ENCODE data around the gene ZNF774. TPM values are rescaled to one million over a fixed set of nuclear protein-coding genes. Genes with fewer than 3 reads are reported as not detected.

The ZNF774 gene
- total and polyA plus RNA-seq, 10 of the 15 experiments (the other 5 are each of a cell fraction or from before 2014, with no cell fraction given): 0.35 to 2.5 (median 1.7) TPM

DNA sequence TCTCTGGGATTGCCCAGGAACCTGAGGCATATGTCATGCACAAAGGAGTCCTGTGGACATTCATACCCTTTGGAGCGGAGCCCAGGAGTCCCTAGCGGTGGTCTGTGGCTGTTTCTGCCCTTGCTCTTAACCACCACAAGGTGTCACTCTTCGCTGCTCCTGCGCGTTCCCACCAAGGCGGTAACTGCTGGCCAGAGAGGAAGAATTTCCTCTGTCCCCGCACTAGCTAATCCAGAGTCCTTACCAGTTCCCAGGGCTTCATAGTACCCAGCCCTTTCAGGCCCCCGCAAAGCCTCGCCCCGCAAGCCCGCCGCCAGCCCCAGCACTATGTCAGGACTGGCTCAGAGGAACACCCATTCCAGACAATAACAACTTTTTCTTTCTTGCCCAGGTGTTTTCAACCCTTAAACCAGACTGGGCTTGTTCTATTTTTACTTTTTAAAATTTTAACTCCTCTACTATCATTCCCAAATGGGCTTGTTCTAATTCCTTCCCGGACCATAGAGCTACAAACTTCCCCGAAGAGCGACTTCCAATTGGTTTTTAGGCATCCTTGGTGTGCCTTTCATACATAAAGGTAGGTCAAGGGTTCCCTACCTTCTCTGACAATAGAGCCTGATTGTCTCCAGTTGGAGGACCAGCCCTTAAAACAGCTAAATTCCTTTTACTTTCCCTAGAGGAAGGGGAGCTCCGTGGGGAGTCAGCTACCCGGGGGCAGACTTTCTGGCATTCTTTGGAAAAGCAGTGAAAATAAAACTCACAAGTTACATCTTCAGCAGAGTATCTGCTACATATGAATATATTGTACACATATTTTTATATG, 31.8 kb upstream of the ZNF774 start:
- ChIA-PET POLR2A (interaction anchor here (0.5 to 1.1 kb wide), 2 partner anchors 8 to 275 kb away, joined by 4 read pairs; no protein-coding TSS in a partner anchor), CTCF (interaction anchor here (0.6 to 7.7 kb wide), 87 partner anchors 9 to 953 kb away, joined by 3 to 142 read pairs (median 5); partner anchors contain the start of genes BLM, HDDC3, TTLL13 and UNC45A), SMC1A (ENCODE audit: uncharacterized antibody, unreplicated experiment) (interaction anchor here (0.6 to 8.4 kb wide), 50 partner anchors 10 to 614 kb away, joined by 3 to 107 read pairs (median 4); partner anchors contain the start of genes CIB1, GDPGP1, HDDC3 and UNC45A), RAD21 (ENCODE audit: unreplicated experiment) (interaction anchor here (0.6 to 4.3 kb wide), 43 partner anchors 9 to 615 kb away, joined by 3 to 59 read pairs (median 4); partner anchors contain the start of genes IQGAP1, MAN2A2 and UNC45A)
- Histone ChIP-seq H3K4me1 (ENCODE audit: control insufficient read depth, insufficient read depth, low read length) (no peaks in the 10 kb centered on the region), H3K27me3 (replicated peaks in 1 of 2; ENCODE audit: control insufficient read depth in 2 of 2, insufficient read depth in 2 of 2, low read length in 1 of 2) (no peaks in the 10 kb centered on the region), H4K20me1 (ENCODE audit: control insufficient read depth, insufficient read depth) (no peaks in the 10 kb centered on the region), H2AFZ (ENCODE audit: control insufficient read depth, low read depth, low read length) (peak overlapping the region; percentile 82), H3K36me3 (ENCODE audit: control insufficient read depth in 2 of 2, insufficient read depth in 2 of 2, low read length in 1 of 2) (no peaks in the 10 kb centered on the region), H3K4me2 (ENCODE audit: control insufficient read depth, insufficient read depth) (peak overlapping the region; percentile 52), H3K9me3 (replicated peaks; ENCODE audit: control insufficient read depth, insufficient read depth, low read length) (no peaks in the 10 kb centered on the region), H3K79me2 (ENCODE audit: control insufficient read depth, insufficient read depth, low read length) (no peaks in the 10 kb centered on the region), H3K9ac (ENCODE audit: control insufficient read depth, insufficient read depth, low read length) (peak overlapping the region; percentile 32), H3K4me3 (no peak overlapping the region), H3K27ac (ENCODE audit: control insufficient read depth, insufficient read depth) (no peak overlapping the region)
- DNase-seq (ENCODE audit: low read depth, low spot score) (peak; percentile 45), FAIRE-seq (peak; percentile 85), ATAC-seq (peak; percentile 100)
- 18% methylated on average over 17 of the region's 17 CpGs for WGBS (ENCODE audit: insufficient coverage, insufficient replicate concordance, low lambda C conversion rate, missing lambda C conversion rate)
- in situ Hi-C loops (cut with MboI): loop anchor here (5.0 kb wide), 1 partner anchor 567 kb away; no protein-coding TSS in a partner anchor
- BruUV-seq (replicated peaks): no TSS peak
- intact Hi-C loops (cut with micrococcal nuclease; ENCODE audit: unreplicated experiment): loop anchor here (1.0 to 10.0 kb wide), 6 partner anchors 102 to 612 kb away; partner anchors contain the start of gene HDDC3
- TF ChIP-seq SMARCA5 (IDR thresholded peaks at IDR 0.05): peak; percentile 62; the same call in 1 of the 2 replicates
- 0 out of 2 replicates have a peak, but pooled peaks have one; percentile 35 for TF ChIP-seq RFX5 (IDR thresholded peaks at IDR 0.05; ENCODE audit: low read depth, low read length)
- TF ChIP-seq NFYA (IDR thresholded peaks at IDR 0.05; ENCODE audit: borderline replicate concordance, low read depth, low read length): no peak
- peak; percentile 93 for TF ChIP-seq RAD21 (IDR thresholded peaks at IDR 0.05; ENCODE audit: insufficient read depth, low read depth, low read length)
- TF ChIP-seq EED (IDR thresholded peaks at IDR 0.05; ENCODE audit: low read depth): peak; percentile 62; the same call in 1 of the 2 replicates
- TF ChIP-seq, protein P1, sequence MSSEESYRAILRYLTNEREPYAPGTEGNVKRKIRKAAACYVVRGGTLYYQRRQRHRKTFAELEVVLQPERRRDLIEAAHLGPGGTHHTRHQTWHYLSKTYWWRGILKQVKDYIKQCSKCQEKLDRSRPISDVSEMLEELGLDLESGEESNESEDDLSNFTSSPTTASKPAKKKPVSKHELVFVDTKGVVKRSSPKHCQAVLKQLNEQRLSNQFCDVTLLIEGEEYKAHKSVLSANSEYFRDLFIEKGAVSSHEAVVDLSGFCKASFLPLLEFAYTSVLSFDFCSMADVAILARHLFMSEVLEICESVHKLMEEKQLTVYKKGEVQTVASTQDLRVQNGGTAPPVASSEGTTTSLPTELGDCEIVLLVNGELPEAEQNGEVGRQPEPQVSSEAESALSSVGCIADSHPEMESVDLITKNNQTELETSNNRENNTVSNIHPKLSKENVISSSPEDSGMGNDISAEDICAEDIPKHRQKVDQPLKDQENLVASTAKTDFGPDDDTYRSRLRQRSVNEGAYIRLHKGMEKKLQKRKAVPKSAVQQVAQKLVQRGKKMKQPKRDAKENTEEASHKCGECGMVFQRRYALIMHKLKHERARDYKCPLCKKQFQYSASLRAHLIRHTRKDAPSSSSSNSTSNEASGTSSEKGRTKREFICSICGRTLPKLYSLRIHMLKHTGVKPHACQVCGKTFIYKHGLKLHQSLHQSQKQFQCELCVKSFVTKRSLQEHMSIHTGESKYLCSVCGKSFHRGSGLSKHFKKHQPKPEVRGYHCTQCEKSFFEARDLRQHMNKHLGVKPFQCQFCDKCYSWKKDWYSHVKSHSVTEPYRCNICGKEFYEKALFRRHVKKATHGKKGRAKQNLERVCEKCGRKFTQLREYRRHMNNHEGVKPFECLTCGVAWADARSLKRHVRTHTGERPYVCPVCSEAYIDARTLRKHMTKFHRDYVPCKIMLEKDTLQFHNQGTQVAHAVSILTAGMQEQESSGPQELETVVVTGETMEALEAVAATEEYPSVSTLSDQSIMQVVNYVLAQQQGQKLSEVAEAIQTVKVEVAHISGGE (CRISPR knock-in tag; IDR thresholded peaks at IDR 0.05): no peak
- TF ChIP-seq CBFB (IDR thresholded peaks at IDR 0.05; ENCODE audit: low read depth): 0 out of 2 replicates have a peak, but pooled peaks have one; percentile 34
- TF ChIP-seq ASH2L (IDR thresholded peaks at IDR 0.05; ENCODE audit: borderline replicate concordance, low read depth): no peak
- TF ChIP-seq BHLHE40 (IDR thresholded peaks at IDR 0.05; ENCODE audit: borderline replicate concordance in 1 of 2, low read depth in 2 of 2, low read length in 1 of 2): 0 out of 4 replicates have a peak, but pooled peaks have one; percentile 11 to 38
- peak; percentile 97 for TF ChIP-seq SMC3 (IDR thresholded peaks at IDR 0.05; ENCODE audit: borderline replicate concordance, low read length)
- no peak for TF ChIP-seq NR2C1 (IDR thresholded peaks at IDR 0.05)
- TF ChIP-seq RUNX3 (IDR thresholded peaks at IDR 0.05; ENCODE audit: low read length): peak; percentile 71
- peak; percentile 67; the same call in 1 of the 2 replicates for TF ChIP-seq RB1 (IDR thresholded peaks at IDR 0.05; ENCODE audit: borderline replicate concordance)
- TF ChIP-seq, protein P2, sequence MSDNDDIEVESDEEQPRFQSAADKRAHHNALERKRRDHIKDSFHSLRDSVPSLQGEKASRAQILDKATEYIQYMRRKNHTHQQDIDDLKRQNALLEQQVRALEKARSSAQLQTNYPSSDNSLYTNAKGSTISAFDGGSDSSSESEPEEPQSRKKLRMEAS (IDR thresholded peaks at IDR 0.05; ENCODE audit: low read depth, low read length): no peak
- TF ChIP-seq RAD51 (IDR thresholded peaks at IDR 0.05): no peak
- peak; percentile 68 for TF ChIP-seq YY1 (IDR thresholded peaks at IDR 0.05; ENCODE audit: low read depth, low read length)
- TF ChIP-seq IKZF1 (conservative IDR thresholded peaks at IDR 0.05): peak; percentile 37; the same call in 1 of the 2 replicates
